Right ventricle myocardium superior (tissue), 1 donor: ENCODE data around the gene BGLAP. TPM values are rescaled to one million over a fixed set of nuclear protein-coding genes. Genes with fewer than 3 reads are reported as not detected.
A peak's percentile ranks its signal among the peaks of the same experiment; 100 is the strongest.

Experiments
- ATAC-seq: fragments of 200-7000 bp; cut with Tn5 transposase; one replicate; pipeline ENCODE4 v1.9.1; 2020; ENCODE audit warnings: mild to moderate bottlenecking; ENCODE audit not compliant: poor library complexity
- DNase-seq: peaks from one replicate; pipeline ENCODE4 v3.0.0-alpha.2; 2020
- intact Hi-C: fragments of 100-400 bp; cut with DNase I; formaldehyde crosslinking; loops from one replicate; pipeline ENCODE4 v1.11.2; 2022
- total RNA-seq: library from RNA; stranded (reverse); fragmentation: NEBNext Ultra II Directional; extraction: Animal tissue kit (Norgen Biotek cat#: 25700); gene quantifications from one replicate; pipeline ENCODE4 v1.2.1, GENCODE V29; 2021
- donor health status: DM: no; HTN: yes; CAD: no; lungs with severe emphysema.

The BGLAP gene
- total RNA-seq, 1 donor from 2014 or later = 0.83 TPM

- peak; percentile 96 for ATAC-seq
- peak; percentile 97 for DNase-seq
- intact Hi-C loops = no loop called here
Observed at GRCh38 chr1:156282479-156283222, 40.7 kb downstream of the BGLAP start, which contains the start of gene SMG5. Gene SMG5, minus strand, starts transcription at chr1:156282825. Its CDS starts 145 bp downstream, at chr1:156282680.

GRCh38 chr1:156283521-156283920, 41.5 kb downstream of the BGLAP start:
- intact Hi-C loops = no loop called here
- DNase-seq (no peak), ATAC-seq (no peak)

GRCh38 chr1:156284112-156284511, 42.1 kb downstream of the BGLAP start, which contains the start of gene TMEM79:
Gene TMEM79, plus strand, starts transcription at chr1:156284325. Its CDS starts 902 bp downstream, at chr1:156285227.
- no peak for ATAC-seq
- no peak for DNase-seq
- intact Hi-C loops = no loop called here

- DNase-seq (peak; percentile 1), ATAC-seq (no peak)
- intact Hi-C loops = no loop called here
Observed at GRCh38 chr1:156284757-156285156, 42.8 kb downstream of the BGLAP start.

- ATAC-seq (no peak), DNase-seq (no peak)
- intact Hi-C loops = no loop called here
Observed at GRCh38 chr1:156285437-156285836, 43.5 kb downstream of the BGLAP start.

GRCh38 chr1:156286061-156286460, 44.1 kb downstream of the BGLAP start:
- DNase-seq (no peak), ATAC-seq (no peak)
- intact Hi-C loops = no loop called here

- DNase-seq = no peak
- intact Hi-C loops = no loop called here
Observed at GRCh38 chr1:156289857-156290256, 47.9 kb downstream of the BGLAP start.

GRCh38 chr1:156291226-156292061, 49.5 kb downstream of the BGLAP start:
- DNase-seq = peak; percentile 96
- intact Hi-C loops = no loop called here

More at GRCh38 chr1:156289857-156290256, 47.9 kb downstream of the BGLAP start:
- ATAC-seq = no peak

More at GRCh38 chr1:156291226-156292061, 49.5 kb downstream of the BGLAP start:
- ATAC-seq = peak; percentile 95

Other genes with a start within 250 kb of the BGLAP start
- gene SSR2, start 221.2 kb upstream of the BGLAP start, total RNA-seq = 66.9 TPM
- gene UBQLN4, start 188.4 kb upstream of the BGLAP start, total RNA-seq = 30.4 TPM
- gene LAMTOR2, start 187.4 kb upstream of the BGLAP start, total RNA-seq = 64.4 TPM
- not detected for gene RAB25, start 181.0 kb upstream of the BGLAP start, total RNA-seq
- gene MEX3A, start 159.7 kb upstream of the BGLAP start, total RNA-seq = 0.16 TPM
- 270 TPM for gene LMNA, start 127.5 kb upstream of the BGLAP start, total RNA-seq
- 1.4 TPM for gene SEMA4A, start 88.6 kb upstream of the BGLAP start, total RNA-seq
- gene SLC25A44, start 48.1 kb upstream of the BGLAP start, total RNA-seq = 15.8 TPM
- 64.8 TPM for gene PMF1, start 29.2 kb upstream of the BGLAP start, total RNA-seq
- gene PAQR6, start 5.9 kb downstream of the BGLAP start, total RNA-seq = 0.51 TPM
- 82.4 TPM for gene SMG5, start 40.6 kb downstream of the BGLAP start, total RNA-seq
- 1.3 TPM for gene TMEM79, start 42.1 kb downstream of the BGLAP start, total RNA-seq
- 14.1 TPM for gene GLMP, start 53.5 kb downstream of the BGLAP start, total RNA-seq
- not detected for gene VHLL, start 57.1 kb downstream of the BGLAP start, total RNA-seq
- 128 TPM for gene CCT3, start 96.1 kb downstream of the BGLAP start, total RNA-seq
- not detected for gene TSACC, start 96.3 kb downstream of the BGLAP start, total RNA-seq
- not detected for gene RHBG, start 127.0 kb downstream of the BGLAP start, total RNA-seq